Measurements from ENCODE around the gene BAZ2B. TPM values are rescaled to one million over a fixed set of nuclear protein-coding genes. Genes with fewer than 3 reads are reported as not detected.

Gene BAZ2B
- total and polyA plus RNA-seq, 7 donors = 7.6 to 156 (median 105) TPM

- intact Hi-C loops (cut with DNase I) = loop anchor here (10.0 kb wide), 4 partner anchors 334 to 1406 kb away; partner anchors contain the start of genes ACVR1, BAZ2B and MARCHF7
- H3K36me3 ChIP-seq = peaks cover 0 to 41% (median 0%) of the 10 kb centered on the region in 4 donors
- WGBS, 2 donors = 86 to 96% methylated on average over 6 of the region's 6 CpGs
- no peak for DNase-seq
- TF ChIP-seq CTCF (IDR thresholded peaks at IDR 0.05) (no peak), POLR2AphosphoS5 (IDR thresholded peaks at IDR 0.05) (no peak)
- H3K27ac ChIP-seq = no peak overlapping the region
- H3K4me1 ChIP-seq = peaks cover 0 to 9% (median 7%) of the 10 kb centered on the region in 4 donors
- H3K4me3 ChIP-seq = no peak overlapping the region
- H3K27me3 ChIP-seq = no peaks in the 10 kb centered on the region
- H3K9me3 ChIP-seq = no peaks in the 10 kb centered on the region
Measured at GRCh38 chr2:159281002-159281401, 335.3 kb downstream of the BAZ2B start.

DNA sequence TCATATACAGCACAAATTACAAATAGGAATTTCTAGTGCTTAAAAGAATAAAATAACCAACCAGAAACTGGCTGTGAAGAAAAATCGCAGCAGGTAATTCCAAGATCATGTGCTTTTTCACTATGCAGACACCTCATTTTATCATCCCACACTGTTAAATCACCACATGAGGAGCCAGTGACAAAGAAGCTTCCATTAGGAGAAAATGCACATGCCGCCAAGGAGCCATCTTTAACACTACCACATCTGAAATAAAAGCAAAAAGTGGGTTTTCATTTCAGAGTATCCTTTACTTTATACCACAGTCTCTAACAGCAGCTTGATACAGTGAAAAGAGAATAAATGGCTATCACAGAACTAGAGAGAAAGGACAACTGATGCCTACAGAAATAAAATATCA is 336.6 kb downstream of the BAZ2B start:
- no peaks in the 10 kb centered on the region for H3K9me3 ChIP-seq

DNA sequence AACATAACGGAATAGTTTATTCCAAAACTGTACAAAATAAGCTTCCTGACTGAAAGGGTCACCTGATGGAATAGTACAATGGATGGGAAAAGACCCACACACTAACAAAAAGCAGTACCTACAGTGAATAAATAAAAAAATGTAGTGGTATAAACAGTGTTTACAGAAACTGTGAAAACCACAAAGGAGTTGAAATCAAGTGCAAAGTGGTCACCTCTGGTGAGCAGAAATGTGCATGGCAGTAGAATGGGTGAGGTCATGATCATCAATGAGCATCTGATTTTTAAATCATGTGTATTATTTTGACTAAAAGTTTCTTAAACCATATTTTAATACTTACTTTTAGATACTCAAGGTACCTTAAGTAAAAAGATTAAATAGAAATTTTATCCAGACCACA is 341.2 kb downstream of the BAZ2B start:
- no peaks in the 10 kb centered on the region for H3K27me3 ChIP-seq
- no peak overlapping the region for H3K4me3 ChIP-seq
- TF ChIP-seq CTCF (IDR thresholded peaks at IDR 0.05) = no peak
- TF ChIP-seq EP300 (IDR thresholded peaks at IDR 0.05) = no peak
- no peak for TF ChIP-seq POLR2A (IDR thresholded peaks at IDR 0.05)
- TF ChIP-seq POLR2AphosphoS5 (IDR thresholded peaks at IDR 0.05) = no peak
- whole genome bisulfite sequencing, 2 donors = 96 to 100% methylated on average over 1 of the region's 1 CpG
- H3K27ac ChIP-seq = no peak overlapping the region
- intact Hi-C loops (cut with DNase I) = no loop called here
- DNase-seq = no peak
- H3K4me1 ChIP-seq = peaks cover 0 to 14% (median 6%) of the 10 kb centered on the region in 4 donors
- H3K36me3 ChIP-seq = peaks cover 0 to 52% (median 4%) of the 10 kb centered on the region in 4 donors
- H3K9me3 ChIP-seq = no peaks in the 10 kb centered on the region

More for the DNA sequence above, 336.6 kb downstream of the BAZ2B start:
- intact Hi-C loops (cut with DNase I) = loop anchor here (10.0 kb wide), 4 partner anchors 335 to 1405 kb away; partner anchors contain the start of genes ACVR1, BAZ2B and MARCHF7
- no peaks in the 10 kb centered on the region for H3K4me1 ChIP-seq
- H3K27ac ChIP-seq = no peak overlapping the region
- no peaks in the 10 kb centered on the region for H3K27me3 ChIP-seq
- no peak overlapping the region for H3K4me3 ChIP-seq
- whole genome bisulfite sequencing, 2 donors = 95 to 97% methylated on average over 2 of the region's 2 CpGs
- TF ChIP-seq CTCF (IDR thresholded peaks at IDR 0.05) (no peak), POLR2A (IDR thresholded peaks at IDR 0.05) (no peak), EP300 (IDR thresholded peaks at IDR 0.05) (no peak), POLR2AphosphoS5 (IDR thresholded peaks at IDR 0.05) (no peak)
- no peak for DNase-seq
- peaks cover 0 to 47% (median 0%) of the 10 kb centered on the region in 4 donors for H3K36me3 ChIP-seq

DNA sequence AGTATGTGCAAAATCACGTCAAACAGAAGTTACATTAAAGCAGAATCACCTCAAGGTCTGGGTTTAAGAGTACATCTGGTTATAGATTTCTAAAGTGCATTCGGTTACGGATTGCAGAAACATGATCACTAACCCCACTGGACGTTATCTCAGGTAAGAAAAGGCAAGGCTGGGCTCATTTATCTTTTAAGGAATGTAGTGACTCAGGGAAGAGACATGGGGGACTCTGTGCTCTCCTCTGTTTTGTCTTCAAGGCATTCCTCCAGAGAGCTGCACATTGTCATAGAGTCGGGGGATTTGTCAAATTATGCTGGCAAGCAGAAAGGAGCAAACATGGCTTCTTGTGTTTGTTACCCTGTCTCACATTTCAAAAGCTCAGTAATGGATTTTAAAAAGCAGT is 344.2 kb downstream of the BAZ2B start:
- H3K4me1 ChIP-seq = peaks cover 0 to 24% (median 13%) of the 10 kb centered on the region in 4 donors
- H3K9me3 ChIP-seq = no peaks in the 10 kb centered on the region
- intact Hi-C loops (cut with DNase I) = no loop called here
- WGBS, 2 donors = 91 to 94% methylated on average over 5 of the region's 5 CpGs
- no peak overlapping the region for H3K27ac ChIP-seq
- TF ChIP-seq POLR2A (IDR thresholded peaks at IDR 0.05) = no peak
- no peak for TF ChIP-seq CTCF (IDR thresholded peaks at IDR 0.05)
- no peak for TF ChIP-seq EP300 (IDR thresholded peaks at IDR 0.05)
- no peak for TF ChIP-seq POLR2AphosphoS5 (IDR thresholded peaks at IDR 0.05)
- no peak for DNase-seq
- H3K36me3 ChIP-seq = peaks cover 0 to 31% (median 4%) of the 10 kb centered on the region in 4 donors
- no peak overlapping the region for H3K4me3 ChIP-seq
- no peaks in the 10 kb centered on the region for H3K27me3 ChIP-seq

Data from sigmoid colon (tissue), 7 donors.